Raji (cell line): ENCODE results near the gene PEPD.

ENCODE experiments used
- POLR2A ChIP-seq: IDR thresholded peaks from 2 replicates; pipeline ENCODE4 v1.6.1; 2011; ENCODE audit warnings: low read depth, low read length, control low read depth; ENCODE audit not compliant: insufficient read depth

The PEPD gene

DNA sequence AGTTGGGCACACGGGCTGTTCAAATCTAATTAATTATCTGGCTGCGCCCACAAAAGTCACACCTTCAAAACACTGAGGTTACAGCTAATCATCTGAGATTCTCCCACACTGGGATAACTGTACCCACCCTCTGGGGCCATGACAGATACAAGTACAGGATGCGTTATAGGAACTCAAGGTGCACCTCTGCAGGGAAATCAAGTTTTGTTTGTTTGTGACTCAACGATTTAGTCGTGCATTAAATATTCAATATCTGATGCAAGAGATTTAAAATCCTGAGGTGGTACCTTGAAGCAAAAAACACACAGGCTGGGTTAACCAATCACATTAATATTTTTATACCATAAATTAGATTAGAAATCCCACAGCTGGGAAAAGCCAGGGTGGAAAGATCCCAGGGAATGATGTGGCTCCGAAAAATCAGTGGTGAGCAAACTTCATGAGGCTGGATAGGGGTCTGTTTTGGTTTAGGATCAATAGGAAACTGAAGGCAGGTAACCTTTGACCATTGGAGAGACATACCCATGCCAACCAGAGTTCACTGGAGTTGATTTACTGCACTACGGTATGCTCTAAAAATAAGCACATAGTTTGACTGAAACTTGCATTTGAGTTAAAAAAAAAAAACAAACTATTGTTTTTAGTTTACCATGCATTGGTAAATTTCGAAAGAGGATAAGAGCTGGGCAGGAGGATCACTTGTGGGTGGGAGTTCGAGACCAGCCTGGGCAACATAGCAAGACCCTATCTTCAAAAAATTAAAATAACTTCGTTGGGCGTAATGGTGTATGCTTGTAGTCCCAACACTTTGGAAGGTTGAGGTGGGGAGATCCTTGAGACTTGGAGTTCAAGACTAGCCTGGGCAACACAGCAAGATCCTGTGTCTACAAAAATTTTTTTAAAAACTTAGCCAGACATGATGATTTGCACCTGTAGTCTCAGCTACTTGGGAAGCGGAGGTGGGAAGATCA is 172.0 kb downstream of the PEPD start:
- TF ChIP-seq POLR2A, result no peak

DNA sequence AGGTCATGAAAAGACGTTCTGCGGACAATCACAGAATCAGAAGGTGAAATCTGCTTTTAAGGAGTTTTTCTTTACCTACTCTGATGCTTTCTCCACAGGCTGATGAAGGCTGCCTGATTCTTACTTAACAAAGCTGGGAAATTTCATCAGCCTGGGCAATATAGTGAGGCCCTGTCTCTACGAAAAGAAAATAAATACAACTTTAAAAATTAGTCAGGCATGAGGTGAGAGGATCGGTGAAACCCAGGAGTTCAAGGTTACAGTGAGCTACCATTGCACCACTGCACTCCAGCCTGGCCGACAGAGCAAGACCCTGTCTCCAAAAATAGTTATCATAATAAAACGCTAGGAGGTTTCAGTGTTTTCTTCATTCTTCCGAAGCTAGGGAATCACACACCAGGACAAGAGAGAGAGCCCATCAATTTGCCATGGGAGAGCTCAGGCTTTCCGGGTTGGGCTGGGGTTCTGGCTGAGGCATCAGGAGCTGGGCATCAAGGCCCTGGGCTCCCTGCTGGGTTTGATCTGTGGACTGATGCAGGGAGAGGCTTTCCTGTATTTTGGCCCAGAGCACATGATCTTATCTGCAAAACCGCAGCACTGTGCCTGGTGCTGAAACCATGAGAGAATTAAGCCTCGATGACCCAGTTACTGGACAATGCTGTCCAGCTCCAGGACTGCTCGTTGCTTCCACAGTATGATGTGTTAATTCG is 173.1 kb downstream of the PEPD start:
- TF ChIP-seq POLR2A, result no peak

DNA sequence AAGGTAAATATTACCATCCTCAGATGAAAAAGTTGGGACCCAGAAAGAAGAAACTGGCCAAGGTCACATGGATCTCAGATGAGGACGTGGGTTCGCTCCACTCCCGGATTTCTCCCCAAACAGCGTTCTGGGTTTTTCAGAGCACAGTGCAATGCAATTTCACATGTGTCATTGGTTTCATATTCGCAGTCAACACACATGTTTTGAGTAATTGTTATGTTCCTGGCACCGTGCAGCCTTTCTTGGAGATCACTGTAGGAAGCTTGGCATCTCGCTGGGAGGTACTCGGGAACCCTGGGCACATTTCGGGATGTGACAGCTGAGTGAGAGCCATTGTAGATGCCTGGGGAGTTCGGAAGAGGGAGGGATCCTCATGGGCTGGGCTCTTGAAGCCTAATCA is 174.3 kb downstream of the PEPD start:
- no peak for TF ChIP-seq POLR2A

DNA sequence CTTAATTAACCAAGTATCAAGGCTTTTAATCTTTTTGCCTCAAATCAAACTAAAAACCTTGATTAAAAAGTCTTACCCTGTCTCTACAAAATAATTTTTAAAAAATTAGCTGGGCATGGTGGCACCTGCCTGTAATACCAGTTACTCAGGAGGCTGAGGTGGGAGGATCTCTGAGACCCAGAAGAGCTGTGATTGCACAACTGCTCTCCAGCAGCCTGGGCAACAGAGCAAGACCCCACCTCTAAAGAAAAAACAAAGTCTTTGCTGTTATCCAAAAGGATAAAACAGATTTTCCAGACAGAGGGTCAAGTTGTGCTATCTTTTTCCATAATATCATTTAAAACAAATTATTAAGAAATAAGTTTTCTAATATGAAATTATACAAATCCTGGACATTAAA is 174.9 kb downstream of the PEPD start:
- TF ChIP-seq POLR2A, result no peak

DNA sequence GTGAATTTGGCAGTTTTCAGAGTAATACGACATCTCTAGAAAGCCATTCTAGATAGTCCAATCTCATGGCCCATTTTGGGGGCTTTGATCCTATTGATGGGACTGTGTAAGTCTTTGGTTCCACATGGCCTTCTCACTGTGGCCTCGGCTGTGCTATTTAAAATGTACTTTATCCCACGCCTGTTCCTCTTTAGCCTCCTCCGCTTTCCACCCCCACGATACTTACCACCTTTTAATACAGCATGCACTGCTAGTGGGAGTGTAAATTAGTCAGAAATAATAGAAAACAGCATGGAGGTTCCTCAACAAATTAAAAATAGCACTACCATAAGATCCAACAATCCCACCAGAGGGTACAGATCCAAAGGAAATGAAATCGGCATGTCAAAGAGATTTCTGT is 176.4 kb downstream of the PEPD start:
- no peak for TF ChIP-seq POLR2A

DNA sequence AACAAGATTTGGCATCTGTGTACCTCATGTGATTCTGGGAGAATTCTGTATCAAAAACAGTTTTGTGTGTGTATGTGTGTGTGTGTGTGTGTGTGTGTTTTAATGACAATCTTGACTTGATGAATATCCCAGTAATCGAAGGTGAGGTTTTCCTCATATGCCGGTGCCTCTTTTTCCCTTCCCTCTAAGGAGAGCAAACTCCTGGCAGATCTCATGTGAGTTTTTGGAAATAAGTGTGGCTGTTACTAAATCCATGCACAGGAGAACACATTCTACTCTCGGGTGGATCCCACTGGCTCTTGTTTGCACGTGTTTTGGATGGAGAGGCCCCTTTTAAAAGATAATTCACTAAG is 177.0 kb downstream of the PEPD start:
- no peak for TF ChIP-seq POLR2A

DNA sequence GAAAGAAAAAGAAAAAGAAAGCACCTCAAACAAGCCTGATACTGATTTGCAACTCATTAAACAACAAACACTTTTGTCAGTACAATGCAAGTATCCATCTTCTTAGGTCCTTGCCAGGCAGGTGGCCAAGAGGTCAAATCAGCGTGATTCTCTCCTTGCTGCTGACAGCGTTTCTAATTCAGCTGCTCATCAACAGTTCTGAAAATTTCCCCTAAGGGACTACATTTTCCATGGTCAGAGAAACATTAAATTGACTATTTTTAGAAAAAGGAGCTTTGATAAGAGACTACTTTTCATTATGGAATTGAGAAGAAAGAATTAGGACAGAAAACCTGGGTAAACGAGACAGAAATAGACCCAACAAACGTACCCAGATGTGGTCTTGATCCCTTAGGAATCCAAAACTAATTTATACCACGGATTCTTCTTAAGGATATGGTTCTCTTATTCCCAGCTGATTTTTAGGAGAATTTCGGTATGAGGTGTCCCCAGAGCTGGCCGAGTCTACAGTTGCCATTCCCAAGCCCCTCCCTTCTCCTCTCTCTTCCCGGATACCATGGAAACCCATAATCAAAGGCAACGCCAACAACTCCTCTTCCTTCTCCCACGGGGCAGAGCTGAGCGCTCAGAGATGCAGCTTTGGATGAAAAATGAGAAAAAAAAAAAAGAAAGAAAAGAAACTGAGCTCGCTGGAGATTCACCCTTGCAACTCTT is 177.6 kb downstream of the PEPD start:
- no peak for TF ChIP-seq POLR2A

DNA sequence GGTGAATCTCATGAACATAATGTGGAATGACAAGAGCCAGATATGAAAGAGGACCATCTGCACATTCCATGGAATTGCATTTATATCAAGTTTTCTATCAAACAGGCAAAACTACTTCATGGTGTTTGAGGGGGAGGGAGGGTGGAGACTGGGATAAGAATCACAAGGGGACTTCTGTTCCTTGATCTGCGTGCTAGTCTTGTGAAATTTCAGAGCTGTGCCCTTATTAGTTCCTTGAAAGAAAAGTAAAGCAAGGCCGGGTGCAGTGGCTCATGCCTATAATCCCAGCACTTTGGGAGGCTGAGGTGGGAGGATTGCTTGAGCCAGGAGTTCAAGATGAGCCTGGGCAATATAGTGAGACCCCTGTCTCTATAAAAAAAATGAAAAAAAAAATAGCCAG is 178.3 kb downstream of the PEPD start:
- TF ChIP-seq POLR2A, result no peak

DNA sequence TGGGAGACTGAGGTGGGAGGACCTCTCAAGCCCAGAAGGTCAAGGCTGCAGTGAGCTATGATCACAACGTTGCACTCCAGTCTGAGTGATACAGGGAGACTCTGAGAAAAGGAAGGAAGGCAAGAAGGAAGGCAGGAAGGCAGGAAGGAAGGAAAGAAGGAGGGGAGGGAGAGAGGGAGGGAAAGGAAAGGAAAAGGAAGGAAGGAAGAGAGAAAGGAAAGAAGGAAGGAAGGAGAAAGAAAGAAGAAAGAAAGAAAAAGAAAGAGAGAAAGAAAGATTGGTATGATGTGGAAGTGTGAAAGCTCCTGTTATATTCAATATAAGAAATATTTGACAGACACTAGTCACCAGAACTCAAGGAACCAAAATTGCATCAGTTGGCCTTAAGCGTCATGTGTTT is 180.6 kb downstream of the PEPD start:
- TF ChIP-seq POLR2A, result no peak

DNA sequence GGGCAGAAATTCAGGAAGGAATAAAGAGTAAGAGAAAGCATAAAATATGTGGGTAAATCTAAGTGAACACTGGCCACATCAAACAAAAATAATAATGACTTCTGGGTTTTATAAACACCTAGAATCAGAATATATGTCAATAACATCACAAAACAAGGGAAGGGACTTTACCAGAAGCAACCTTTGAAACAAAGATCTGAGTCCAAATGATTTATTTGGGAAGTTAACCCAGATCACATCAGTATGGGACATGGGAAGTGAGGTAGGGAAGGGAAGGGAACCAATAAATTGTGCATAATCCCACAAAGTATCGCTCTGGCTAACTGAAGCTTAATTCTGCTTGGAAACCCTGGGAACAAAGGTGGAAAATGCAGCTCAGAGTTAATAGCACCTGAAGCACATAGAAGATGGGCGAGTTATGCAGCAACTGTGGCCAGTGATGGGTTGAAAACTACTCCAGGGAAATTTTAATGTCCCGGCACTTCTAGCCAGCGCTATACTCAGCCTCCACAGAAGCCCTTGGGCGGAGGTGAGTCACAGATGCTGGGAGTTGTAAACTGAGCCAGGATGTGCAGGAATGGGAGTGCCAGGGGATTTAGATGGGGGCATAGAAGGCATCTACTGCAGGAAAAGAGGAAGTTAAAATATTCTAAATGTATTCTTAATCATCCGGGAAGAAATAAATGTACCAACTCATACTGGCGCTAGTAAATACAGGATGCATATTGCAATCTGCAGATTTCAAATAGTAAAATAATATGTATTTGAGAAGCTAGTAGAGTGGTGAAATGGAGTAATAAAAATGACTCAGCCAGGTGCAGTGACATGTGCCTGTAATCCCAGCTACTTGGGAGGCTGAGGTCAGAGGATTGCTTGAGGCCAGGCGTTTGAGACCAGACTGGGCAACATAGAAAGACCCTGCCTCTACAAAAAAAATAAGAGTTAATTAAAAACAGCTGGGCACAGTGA is 182.3 kb downstream of the PEPD start:
- TF ChIP-seq POLR2A, result no peak
